ENCODE results near the gene TREM1.

GRCh38 chr6:41224800-41225199 is 61.7 kb downstream of the TREM1 start:
- no peak for TF ChIP-seq CEBPB (IDR thresholded peaks at IDR 0.05)
- TF ChIP-seq, protein P1, sequence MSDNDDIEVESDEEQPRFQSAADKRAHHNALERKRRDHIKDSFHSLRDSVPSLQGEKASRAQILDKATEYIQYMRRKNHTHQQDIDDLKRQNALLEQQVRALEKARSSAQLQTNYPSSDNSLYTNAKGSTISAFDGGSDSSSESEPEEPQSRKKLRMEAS (IDR thresholded peaks at IDR 0.05), result no peak
